KBM-7 (cell line): ENCODE results near the gene CIITA.
"Not testable (repeated sequence)": the region's sequence is repeated elsewhere in the genome, so short reads cannot be mapped to it uniquely, and the experiment has no call there.

Experiments used
- DNase-seq: peaks from one replicate; pipeline ENCODE4 v3.0.0-alpha.2; 2015
- in situ Hi-C: fragments of 300-500 bp; cut with MboI; formaldehyde crosslinking; loops from 2 replicates; pipeline ENCODE4 v1.14.3; 2020; ENCODE audit warnings: low sequenced_read_pairs, low pct_unique_long_range_greater_than_20kb, mixed read lengths

The CIITA gene, protein sequence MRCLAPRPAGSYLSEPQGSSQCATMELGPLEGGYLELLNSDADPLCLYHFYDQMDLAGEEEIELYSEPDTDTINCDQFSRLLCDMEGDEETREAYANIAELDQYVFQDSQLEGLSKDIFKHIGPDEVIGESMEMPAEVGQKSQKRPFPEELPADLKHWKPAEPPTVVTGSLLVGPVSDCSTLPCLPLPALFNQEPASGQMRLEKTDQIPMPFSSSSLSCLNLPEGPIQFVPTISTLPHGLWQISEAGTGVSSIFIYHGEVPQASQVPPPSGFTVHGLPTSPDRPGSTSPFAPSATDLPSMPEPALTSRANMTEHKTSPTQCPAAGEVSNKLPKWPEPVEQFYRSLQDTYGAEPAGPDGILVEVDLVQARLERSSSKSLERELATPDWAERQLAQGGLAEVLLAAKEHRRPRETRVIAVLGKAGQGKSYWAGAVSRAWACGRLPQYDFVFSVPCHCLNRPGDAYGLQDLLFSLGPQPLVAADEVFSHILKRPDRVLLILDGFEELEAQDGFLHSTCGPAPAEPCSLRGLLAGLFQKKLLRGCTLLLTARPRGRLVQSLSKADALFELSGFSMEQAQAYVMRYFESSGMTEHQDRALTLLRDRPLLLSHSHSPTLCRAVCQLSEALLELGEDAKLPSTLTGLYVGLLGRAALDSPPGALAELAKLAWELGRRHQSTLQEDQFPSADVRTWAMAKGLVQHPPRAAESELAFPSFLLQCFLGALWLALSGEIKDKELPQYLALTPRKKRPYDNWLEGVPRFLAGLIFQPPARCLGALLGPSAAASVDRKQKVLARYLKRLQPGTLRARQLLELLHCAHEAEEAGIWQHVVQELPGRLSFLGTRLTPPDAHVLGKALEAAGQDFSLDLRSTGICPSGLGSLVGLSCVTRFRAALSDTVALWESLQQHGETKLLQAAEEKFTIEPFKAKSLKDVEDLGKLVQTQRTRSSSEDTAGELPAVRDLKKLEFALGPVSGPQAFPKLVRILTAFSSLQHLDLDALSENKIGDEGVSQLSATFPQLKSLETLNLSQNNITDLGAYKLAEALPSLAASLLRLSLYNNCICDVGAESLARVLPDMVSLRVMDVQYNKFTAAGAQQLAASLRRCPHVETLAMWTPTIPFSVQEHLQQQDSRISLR

DNA sequence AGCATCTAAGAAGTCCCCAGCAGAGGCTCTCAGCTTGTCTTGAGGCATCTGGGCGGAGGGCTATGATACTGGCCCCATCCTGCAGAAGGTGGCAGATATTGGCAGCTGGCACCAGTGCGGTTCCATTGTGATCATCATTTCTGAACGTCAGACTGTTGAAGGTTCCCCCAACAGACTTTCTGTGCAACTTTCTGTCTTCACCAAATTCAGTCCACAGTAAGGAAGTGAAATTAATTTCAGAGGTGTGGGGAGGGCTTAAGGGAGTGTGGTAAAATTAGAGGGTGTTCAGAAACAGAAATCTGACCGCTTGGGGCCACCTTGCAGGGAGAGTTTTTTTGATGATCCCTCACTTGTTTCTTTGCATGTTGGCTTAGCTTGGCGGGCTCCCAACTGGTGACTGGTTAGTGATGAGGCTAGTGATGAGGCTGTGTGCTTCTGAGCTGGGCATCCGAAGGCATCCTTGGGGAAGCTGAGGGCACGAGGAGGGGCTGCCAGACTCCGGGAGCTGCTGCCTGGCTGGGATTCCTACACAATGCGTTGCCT, at the start of gene CIITA:
Gene CIITA (plus strand): TSS at position 404 of the 543 bp plus-strand sequence. CDS start 129 bp downstream, at position 533.
- peak; percentile 98 for DNase-seq
- in situ Hi-C loops, result no loop called here

DNA sequence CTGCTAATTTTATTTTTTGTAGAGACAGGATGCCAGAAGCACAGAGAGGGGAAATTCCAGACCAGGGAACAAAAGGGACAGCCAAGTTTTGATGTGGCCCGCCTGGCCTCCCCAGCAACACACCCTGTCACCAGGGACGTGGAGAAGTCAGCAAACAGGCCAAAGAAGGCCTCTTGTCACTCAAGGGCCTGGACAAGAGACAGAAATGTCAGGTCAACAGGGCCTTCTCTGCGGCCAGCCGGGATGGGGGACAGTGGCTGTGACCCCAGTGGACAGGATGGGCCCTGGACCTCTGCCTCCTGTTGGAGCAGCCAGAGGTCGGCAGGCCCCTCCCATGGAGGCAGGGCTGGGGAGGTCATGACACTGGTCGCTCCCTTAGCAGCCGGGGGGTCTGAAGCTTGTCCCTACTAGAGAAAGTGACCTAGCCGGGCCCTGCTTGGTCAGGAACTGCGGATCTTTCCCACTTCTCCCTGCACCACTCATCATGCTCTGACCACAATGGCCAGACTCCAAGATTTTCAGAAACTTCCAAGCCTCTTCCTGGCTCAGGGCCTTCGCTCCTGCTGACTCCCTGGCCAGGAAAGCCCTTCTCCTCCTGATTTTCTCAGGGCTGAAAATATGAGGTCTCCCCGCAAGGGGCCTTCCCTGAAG, 49.2 kb upstream of the CIITA start:
- no peak for DNase-seq
- in situ Hi-C loops, result no loop called here

DNA sequence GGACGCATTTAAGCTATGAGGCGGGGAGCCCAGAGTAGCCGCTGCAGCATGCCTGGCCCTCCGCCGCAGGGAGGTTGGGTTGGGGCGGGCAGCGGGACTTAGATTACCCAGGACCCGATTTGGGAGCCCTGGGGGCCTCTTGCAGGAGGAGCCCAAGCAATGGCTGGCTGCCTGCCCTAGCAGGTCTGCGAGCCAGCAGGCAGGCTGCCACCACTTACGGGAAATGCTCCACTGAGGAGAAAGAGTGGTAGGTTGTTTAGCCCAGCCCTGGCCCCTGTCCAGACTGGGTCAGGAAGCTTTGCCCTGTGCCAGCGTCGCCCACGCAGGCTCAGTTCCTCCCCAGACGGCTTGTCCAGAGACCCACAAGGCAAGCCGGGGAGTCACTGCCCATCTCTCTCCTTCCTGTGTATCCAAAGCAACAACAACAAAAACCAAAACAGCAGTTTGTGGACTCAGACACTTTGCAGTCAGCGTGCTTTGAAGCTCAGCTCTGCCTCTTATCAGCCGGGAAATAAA, 48.1 kb upstream of the CIITA start:
- DNase-seq, result peak; percentile 18

DNA sequence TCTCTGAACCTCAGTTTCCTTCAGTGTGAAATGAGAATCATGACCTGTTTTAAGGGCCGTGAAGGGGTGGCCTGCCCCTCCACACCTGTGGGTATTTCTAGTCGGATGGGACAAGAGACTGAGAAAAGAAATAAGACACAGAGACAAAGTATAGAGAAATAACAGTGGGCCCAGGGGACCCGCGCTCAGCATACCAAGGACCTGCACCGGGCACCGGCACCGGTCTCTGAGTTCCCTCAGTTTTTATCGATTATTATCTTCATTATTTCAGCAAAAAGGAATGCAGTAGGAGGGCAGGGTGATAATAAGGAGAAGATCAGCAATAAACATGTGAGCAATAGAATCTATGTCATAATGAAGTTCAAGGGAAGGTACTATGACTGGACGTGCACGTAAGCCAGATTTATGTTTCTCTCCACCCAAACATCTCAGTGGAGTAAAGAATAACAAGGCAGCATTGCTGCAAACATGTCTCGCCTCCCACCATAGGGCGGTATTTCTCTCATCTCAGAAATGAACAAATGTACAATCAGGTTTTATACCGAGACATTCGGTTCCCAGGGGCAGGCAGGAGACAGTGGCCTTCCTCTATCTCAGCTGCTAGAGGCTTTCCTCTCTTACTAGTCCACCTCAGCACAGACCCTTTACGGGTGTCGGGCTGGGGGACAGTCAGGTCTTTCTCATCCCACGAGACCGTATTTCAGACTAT, 47.5 kb upstream of the CIITA start:
- DNase-seq, result not testable (repeated sequence)

More for the DNA sequence above, 48.1 kb upstream of the CIITA start:
- in situ Hi-C loops, result no loop called here

DNA sequence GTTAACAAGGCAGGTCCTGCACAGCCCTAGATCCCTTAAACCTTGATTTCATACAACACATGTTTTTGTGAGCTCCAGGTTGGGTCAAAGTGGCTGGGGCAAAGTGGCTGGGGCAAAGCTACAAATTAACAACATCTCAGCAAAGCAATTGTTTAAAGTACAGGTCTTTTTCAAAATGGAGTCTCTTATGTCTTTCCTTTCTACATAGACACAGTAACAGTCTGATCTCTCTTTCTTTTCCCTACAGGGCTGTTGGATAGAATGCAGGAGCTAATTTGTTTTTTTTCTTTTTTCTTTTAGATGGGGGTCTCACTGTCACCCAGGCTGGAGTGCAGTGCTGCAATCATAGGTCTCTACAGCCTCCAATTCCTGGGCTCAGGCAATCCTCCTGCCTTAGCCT, 46.8 kb upstream of the CIITA start:
- DNase-seq, in situ Hi-C loops: not testable (repeated sequence)

More for the DNA sequence above, 47.5 kb upstream of the CIITA start:
- in situ Hi-C loops, result not testable (repeated sequence)

DNA sequence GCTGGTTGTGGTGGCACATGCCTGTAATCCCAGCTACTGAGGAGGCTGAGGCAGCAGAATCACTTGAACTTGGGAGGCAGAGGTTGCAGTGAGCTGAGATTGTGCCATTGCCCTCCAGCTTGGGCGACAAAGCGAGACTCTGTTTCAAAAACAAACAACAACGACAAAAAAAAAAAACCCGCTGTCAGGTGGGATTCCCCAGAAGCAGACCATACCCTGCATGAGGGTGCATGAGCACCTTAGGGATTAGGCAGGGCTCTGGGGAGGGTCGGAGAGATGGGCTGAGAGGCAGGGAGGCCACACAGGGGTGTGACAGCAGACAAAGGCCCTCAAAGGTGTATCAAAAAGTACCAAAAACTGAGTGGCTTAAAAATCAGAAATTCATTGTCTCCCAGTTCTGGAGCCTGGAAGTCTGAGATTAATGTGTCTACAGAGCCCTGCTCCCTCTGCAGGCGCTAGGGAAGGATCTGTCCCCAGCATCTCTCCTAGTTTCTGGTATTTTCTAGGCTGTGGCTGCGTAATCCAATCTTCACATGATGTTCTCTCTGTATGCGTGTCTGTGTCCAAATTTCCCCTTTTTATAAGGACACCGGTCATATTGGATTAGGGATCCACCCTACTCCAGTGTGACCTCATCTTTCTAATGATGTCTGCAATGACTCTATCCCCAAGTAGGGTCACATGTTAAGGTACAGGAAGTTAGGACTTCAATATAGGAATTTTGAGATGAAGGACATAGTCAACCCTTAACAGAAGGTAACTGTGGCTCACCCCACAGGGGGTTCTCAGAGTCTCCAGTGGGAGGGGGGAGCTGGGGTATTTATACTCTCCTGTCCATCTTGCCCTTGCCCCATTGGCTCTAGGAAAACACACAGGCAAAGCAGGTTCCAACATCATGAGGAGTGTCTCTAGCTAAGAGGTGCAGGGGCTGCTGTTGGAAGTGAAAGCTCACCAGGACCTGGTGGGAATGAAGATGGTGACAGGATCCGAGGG, 44.8 kb upstream of the CIITA start:
- in situ Hi-C loops, result no loop called here
- no peak for DNase-seq

DNA sequence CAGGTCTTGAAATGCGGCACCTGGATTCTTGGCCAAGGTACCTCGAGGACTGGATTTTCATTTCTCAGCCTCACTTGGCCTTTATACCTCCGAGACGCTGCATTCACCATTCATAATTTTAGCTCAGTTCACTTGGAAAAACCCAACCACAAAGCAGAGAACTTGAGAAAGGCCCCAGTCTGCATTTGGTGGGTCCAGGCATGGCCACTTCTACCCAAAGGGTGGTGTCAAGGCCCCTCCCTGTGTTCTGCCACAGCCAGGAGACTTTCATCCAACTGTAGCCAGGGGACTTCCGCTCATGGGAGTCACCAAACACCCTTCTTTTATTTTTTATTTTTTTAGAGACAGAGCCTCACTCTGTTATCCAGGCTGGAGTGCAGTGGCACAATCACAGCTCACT, 43.7 kb upstream of the CIITA start:
- in situ Hi-C loops, result no loop called here
- DNase-seq, result no peak

DNA sequence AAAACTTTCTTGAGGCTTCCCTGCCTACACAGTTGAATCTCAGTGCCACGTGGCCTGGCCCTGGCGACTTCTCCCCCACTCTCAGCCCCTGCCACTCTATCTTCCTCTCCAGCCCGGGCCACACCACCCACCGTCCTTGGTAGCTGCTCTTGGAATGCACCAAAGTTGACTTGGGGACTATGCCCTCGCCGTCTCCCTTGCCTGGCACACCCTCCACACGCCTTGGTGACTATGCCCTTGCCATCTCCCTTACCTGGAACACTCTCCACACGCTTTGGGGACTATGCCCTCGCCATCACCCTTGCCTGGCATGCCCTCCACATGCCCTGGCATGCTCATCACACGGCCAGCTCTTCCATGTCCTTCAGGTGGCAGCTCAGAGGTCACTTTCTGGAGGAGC, 42.9 kb upstream of the CIITA start:
- no peak for DNase-seq
- in situ Hi-C loops, result no loop called here

DNA sequence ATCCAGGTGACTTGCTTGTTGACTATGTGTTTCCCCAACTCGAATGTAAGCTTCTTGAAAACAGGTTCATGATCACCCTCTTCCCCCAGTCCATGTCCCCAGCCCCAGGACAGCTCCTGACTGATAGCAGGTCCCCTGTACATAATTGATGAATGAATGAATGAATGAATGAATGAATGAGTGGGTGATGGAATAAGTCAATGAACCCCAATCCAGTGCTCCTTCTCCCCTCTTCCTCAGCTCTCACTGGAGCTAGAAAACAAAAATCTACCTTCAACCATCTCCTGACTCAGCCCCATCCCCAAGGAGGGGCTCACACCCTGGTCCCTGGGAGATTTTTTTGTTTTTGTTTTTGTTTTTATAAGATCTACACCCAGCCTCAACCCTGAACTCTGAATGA, 42.2 kb upstream of the CIITA start:
- no peak for DNase-seq
- in situ Hi-C loops, result no loop called here

DNA sequence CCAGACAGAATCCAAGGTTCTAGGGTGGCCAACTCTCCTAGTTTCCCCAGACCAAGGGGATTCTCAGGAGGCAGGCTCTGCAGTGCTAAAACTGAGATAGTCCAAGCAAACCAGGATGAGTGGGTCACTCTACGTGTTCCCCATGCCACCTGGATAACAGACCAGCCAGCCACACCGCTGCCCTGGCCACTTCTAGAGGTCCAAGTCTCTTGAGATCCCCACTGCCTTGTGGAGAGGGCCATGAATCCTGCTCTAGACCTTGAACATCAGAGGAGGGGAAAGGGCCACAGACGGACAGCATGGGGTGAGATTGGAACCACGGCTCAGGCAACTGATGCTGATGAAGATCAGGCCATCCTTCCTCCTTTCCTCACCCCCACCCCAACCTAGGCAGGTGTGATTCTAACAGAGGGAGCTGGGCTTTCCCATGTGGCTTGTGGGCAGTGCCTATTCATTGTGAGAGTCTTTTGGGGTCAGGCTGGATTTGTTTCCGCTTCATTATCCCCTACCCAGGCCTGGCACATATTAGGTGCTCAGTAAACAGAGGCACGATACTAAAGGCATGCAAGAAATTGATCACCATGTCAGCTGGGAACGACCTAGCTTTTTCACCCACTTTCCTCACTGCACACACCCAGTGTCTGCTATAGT, 41.6 kb upstream of the CIITA start:
- DNase-seq, result no peak

DNA sequence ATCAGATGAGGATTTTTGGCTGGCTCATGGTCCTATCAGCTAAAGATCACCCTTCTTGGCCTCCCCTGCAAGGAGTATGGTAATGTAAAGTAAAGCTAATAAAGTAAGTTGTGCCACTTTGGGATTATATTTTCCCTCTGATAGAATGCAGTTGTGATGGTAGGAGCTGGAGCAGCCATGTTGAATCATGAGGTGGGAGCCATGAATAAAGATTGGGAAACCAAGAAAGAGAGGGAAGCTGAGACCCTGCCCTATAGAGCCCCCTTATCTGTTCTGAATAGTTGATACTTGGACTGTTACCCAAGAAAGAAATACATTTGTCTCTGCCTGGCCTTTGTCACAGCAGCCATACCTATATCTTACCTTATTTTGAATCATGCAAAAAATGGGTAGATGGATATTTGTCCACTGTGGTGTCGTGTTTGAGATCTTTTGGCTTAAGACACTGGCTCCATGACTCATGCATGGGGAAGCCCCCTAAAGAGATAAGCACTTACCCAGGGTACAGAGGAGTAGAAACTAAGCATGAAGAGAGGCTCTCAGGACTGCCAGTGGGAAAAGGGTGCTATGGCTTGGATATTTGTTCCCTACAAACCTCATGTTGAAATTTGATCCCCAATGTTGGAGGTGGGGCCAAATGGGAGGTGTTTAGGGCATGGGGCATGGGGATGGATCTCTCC, 40.7 kb upstream of the CIITA start:
- in situ Hi-C loops, result no loop called here
- DNase-seq, result no peak

More for the DNA sequence above, 41.6 kb upstream of the CIITA start:
- in situ Hi-C loops, result no loop called here

DNA sequence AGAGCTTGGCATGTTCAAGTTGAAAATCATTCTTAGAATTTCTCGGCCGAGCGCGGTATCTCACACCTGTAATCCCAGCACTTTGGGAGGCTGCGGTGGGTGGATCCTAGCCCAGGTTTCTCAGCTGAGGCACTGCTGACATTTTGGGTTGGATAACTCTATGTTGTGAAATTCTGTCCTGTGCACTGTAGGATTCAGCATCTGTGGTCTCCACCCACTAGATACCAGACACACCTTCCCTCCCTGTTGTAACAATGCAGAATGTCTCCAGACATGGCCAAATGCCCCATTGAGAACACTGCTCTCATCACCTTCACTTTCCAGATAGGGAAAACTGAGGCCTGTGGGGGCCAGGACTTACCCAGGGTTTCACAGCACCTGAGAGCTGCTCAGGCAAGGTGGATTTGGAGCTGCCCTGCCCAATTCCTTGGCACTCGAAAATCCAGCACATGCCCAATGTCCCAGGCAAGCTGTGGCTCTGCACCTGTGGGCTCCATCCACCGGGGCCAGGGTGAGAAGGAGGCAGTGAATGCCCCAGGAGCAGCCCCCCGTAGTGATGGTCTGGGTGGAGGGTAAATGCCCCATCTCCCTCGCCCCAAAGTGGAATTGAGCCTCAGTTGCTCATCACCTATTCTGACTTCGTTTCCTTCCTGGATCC, 38.3 kb upstream of the CIITA start:
- no peak for DNase-seq
- in situ Hi-C loops, result no loop called here

DNA sequence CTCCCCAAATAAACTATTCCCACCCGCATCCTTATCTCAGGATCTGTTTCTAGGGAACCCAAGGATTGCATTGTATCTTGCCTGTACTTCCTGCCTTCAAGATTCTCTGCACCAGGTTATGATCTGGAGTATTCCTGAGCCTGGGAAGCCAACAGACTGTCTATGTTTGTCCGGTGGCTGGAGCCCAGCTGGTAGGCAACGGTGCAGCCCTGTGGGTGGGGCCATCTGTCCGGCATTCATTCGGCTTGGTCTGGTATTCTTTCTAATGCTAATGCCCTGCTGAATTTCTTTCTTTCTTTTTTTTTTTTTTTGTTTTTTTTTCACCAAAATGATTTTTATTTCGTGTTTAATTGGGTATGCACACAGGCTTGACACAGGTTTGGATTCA, 37.7 kb upstream of the CIITA start:
- in situ Hi-C loops, result no loop called here
- DNase-seq, result no peak

DNA sequence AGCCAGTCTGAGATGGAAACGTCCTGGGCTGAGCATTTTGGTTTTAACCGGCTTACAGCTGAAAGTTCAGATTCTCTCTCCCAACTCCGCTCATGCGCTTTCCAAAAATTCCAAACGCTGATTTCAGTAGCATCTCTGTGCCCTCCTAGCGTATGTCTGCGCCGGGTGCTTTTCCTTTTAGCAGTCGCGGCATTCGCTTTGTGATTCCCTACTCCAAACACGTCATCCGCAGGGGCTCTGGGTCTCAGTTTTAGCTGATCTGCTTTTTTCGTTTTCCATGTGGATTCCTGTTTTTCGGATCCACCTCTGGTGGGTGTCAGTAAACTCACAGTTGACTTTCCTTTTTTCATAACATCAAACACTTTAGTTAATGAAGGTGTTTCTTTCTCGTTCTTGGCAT, 36.3 kb upstream of the CIITA start:
- DNase-seq, result no peak
- in situ Hi-C loops, result no loop called here

DNA sequence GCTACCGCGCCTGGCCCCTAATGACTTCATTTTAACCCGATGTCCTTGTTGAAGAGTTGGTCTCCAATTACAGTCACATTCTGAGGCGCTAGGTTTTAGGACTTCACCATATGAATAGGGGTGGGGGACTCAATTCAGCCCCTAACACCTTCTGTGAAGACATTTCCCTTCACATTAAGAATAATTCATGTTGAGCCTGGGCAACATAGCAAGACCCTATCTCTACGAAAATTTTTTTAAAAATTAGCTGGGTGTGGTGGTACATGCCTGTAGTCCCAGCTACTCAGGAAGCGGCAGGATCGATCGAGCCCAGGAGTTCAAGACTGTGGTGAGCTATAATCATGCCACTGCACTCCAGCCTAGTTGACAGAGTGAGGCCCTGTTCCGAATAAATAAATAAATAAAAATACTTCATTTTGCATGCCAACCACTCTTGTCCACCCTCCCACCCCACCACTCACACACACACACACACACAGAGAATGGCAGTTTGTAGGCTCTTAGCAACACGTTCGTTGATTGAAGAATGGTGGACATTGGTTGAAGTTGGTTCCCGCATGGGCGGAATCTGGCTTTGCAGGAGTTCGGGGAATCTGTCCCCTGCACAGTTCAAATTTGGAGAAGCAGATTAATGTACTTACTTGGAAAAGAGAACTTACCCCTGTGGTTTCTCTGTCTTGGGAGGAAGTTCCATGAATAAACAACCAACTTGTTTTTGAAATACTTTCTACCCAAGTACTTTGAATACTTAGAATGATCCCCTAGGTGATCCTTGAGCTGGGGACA, 30.6 kb upstream of the CIITA start:
- DNase-seq, result peak; percentile 83
- in situ Hi-C loops, result no loop called here
